ENCODE results near the gene CDKAL1. TPM values are rescaled to one million over a fixed set of nuclear protein-coding genes. Genes with fewer than 3 reads are reported as not detected.

Gene CDKAL1
- total and polyA plus RNA-seq, 2 of the 8 experiments (the other 6 are each of a cell fraction or from before 2014, with no cell fraction given) = 8.4 to 24.6 TPM

DNA sequence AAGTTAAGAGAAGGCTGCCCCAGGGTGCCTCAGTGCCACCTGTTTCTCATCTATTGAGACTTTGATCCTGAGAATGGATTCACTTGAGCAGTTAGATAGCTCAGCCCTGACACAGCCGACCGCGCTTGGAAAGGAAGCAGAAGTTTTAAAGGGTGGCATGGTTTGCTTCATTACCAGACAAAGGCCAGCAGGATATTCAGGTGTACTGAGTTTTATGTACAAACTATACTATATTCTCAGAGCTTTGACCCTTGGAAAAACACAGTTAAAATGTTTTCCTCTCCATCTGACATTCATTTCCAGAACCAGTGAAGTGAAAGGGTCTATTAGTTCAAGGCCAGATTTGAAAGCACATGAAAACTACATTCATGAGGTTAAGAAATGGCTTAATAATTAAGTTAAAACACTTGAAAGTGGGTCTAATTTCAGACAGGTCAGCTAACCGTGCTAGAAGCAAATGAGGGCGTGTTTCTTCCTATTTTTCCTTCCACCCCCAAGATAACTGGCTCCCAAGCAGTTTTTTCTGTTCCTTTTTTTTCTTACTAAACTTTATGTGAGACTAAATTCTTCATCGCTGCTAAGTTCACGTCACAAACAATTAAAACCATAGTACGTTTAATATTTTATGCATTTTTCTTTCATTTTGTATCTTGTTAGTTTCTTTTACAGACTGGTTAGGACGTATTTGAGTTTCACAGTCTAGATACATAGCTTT, 674.0 kb downstream of the CDKAL1 start (continued):
- TF ChIP-seq CBX8 (IDR thresholded peaks at IDR 0.05; ENCODE audit: borderline replicate concordance, low read depth, low read length) (no peak), TBP (IDR thresholded peaks at IDR 0.05; ENCODE audit: low read depth, low read length) (no peak), TAF7 (optimal IDR thresholded peaks at IDR 0.05; ENCODE audit: borderline replicate concordance, low read depth, low read length) (no peak), RXRA (IDR thresholded peaks at IDR 0.05; ENCODE audit: insufficient read depth, low read depth, low read length) (no peak), MAFK (IDR thresholded peaks at IDR 0.05; ENCODE audit: low read depth, low read length) (no peak)

Data from H1 (cell line).